Measurements from ENCODE around the gene ZNF407. TPM values are rescaled to one million over a fixed set of nuclear protein-coding genes. Genes with fewer than 3 reads are reported as not detected.

ZNF407 gene
- total and polyA plus RNA-seq, 12 donors = 2.5 to 14.9 (median 12.7) TPM

- ATAC-seq = peak; percentile 58 to 94 (median 83)
- no peaks in the 10 kb centered on the region for H3K27me3 ChIP-seq
Measured at GRCh38 chr18:74868461-74868860, 270.8 kb downstream of the ZNF407 start.

DNA sequence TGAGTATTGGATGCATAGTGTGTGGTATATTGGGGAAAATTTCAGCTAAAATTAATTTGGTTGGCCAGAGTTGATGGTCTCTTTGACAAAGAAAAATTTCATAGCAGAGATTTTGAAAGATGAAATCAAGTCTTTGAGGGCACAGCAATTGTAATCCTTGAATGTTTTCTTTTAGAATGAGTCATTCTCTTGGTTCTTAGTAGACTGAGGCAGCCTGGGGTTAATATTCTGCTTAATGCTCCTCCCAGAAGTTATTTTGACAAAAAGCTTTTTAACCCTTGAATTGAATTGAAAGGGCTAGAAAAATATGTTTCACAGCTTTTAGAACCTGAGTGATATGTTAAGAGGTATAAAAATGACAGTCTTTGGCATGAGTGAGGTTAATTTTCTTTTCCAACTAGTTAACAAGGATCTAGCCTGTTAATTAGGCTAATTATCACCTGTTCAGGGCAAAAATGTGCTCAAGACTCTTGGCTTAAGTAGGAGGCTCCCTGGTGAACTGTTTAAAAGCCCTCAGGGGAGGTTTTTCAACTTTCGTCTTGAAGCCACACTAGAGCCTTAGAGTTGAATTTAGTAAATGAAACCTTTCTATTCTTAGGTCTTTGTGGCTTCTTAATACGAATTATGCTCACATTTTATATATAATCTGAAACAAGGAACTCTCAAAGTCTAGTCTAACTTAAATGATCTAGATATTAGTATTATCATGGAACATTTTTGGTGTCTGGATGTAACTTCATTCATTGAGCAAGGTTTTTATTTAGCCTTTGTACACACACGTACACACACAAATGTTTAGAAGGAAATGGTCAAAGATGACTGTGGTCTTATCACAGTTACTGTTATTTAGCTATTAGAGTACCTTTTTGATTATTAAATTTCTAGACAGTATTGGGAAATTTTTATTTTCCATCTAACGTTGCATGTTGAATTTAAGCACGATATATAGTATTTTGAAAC is 272.5 kb downstream of the ZNF407 start:
- intact Hi-C loops (cut with DNase I) = loop anchor here in 1 of 10 donors (10.0 kb wide), 1 partner anchor 205 kb away; no protein-coding TSS in a partner anchor

More at GRCh38 chr18:74868461-74868860, 270.8 kb downstream of the ZNF407 start:
- H3K27ac ChIP-seq = peak overlapping the region in 6 of 10 donors; percentile 22 to 58 (median 42)
- WGBS, 2 donors = 58 to 67% methylated on average over 4 of the region's 4 CpGs
- no peak overlapping the region for H3K4me3 ChIP-seq
- DNase-seq = peak; percentile 24 to 26
- TF ChIP-seq, protein P1, sequence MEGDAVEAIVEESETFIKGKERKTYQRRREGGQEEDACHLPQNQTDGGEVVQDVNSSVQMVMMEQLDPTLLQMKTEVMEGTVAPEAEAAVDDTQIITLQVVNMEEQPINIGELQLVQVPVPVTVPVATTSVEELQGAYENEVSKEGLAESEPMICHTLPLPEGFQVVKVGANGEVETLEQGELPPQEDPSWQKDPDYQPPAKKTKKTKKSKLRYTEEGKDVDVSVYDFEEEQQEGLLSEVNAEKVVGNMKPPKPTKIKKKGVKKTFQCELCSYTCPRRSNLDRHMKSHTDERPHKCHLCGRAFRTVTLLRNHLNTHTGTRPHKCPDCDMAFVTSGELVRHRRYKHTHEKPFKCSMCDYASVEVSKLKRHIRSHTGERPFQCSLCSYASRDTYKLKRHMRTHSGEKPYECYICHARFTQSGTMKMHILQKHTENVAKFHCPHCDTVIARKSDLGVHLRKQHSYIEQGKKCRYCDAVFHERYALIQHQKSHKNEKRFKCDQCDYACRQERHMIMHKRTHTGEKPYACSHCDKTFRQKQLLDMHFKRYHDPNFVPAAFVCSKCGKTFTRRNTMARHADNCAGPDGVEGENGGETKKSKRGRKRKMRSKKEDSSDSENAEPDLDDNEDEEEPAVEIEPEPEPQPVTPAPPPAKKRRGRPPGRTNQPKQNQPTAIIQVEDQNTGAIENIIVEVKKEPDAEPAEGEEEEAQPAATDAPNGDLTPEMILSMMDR (IDR thresholded peaks at IDR 0.05) = peak in 1 of 9 donors; percentile 5
- H3K4me1 ChIP-seq = peaks cover 0 to 31% (median 4%) of the 10 kb centered on the region in 9 donors
- no peaks in the 10 kb centered on the region for H3K36me3 ChIP-seq
- no peaks in the 10 kb centered on the region for H3K9me3 ChIP-seq
- intact Hi-C loops (cut with DNase I) = no loop called here

GRCh38 chr18:74870950-74871349 is 273.3 kb downstream of the ZNF407 start:
- ATAC-seq (no peak), DNase-seq (no peak)
- Histone ChIP-seq H3K9me3 (no peaks in the 10 kb centered on the region), H3K27me3 (no peaks in the 10 kb centered on the region), H3K4me1 (peaks cover 0 to 30% (median 5%) of the 10 kb centered on the region in 9 donors), H3K36me3 (no peaks in the 10 kb centered on the region), H3K27ac (no peak overlapping the region), H3K4me3 (no peak overlapping the region)
- intact Hi-C loops (cut with DNase I) = loop anchor here in 1 of 10 donors (10.0 kb wide), 1 partner anchor 206 kb away; no protein-coding TSS in a partner anchor
- TF ChIP-seq, protein P1 (IDR thresholded peaks at IDR 0.05) = no peak
- 91 to 96% methylated on average over 5 of the region's 5 CpGs for WGBS, 2 donors

More for the DNA sequence above, 272.5 kb downstream of the ZNF407 start:
- DNase-seq (no peak), ATAC-seq (no peak)
- no peak overlapping the region for H3K4me3 ChIP-seq
- H3K4me1 ChIP-seq = peaks cover 0 to 31% (median 5%) of the 10 kb centered on the region in 9 donors
- H3K36me3 ChIP-seq = no peaks in the 10 kb centered on the region
- H3K27me3 ChIP-seq = no peaks in the 10 kb centered on the region
- no peaks in the 10 kb centered on the region for H3K9me3 ChIP-seq
- TF ChIP-seq, protein P1 (IDR thresholded peaks at IDR 0.05) = no peak
- WGBS, 2 donors = 79% methylated on average over 5 of the region's 5 CpGs
- H3K27ac ChIP-seq = no peak overlapping the region

GRCh38 chr18:74873629-74874028 is 276.0 kb downstream of the ZNF407 start:
- DNase-seq (no peak), ATAC-seq (peak in 2 of 8 donors; percentile 55 to 62)
- 57 to 58% methylated on average over 3 of the region's 3 CpGs for WGBS, 2 donors
- intact Hi-C loops (cut with DNase I) = loop anchor here in 1 of 10 donors (10.0 kb wide), 1 partner anchor 209 kb away; no protein-coding TSS in a partner anchor
- H3K4me3 ChIP-seq = no peak overlapping the region
- H3K27ac ChIP-seq = no peak overlapping the region
- peaks cover 0 to 22% (median 0%) of the 10 kb centered on the region in 9 donors for H3K4me1 ChIP-seq
- peaks cover 0 to 11% (median 0%) of the 10 kb centered on the region in 9 donors for H3K36me3 ChIP-seq
- no peaks in the 10 kb centered on the region for H3K27me3 ChIP-seq
- TF ChIP-seq, protein P1 (IDR thresholded peaks at IDR 0.05) = no peak
- no peaks in the 10 kb centered on the region for H3K9me3 ChIP-seq
